Thymus (tissue), 11 donors: Measurements from ENCODE around the gene HM13. TPM values are rescaled to one million over a fixed set of nuclear protein-coding genes. Genes with fewer than 3 reads are reported as not detected.
A peak's percentile ranks its signal among the peaks of the same experiment; 100 is the strongest.

Source experiments
- DNase-seq, 9 donors: peaks; one replicate each; pipeline ENCODE4 v3.0.0-alpha.2; 2013; ENCODE audit warnings: low spot score in 9 of 9, low read depth in 6 of 9, missing footprints in 1 of 9
- H3K27ac ChIP-seq, 2 donors: one replicate each; pipeline ENCODE4 v1.5.1; 2013; ENCODE audit warnings: control low read depth in 1 of 2, low read depth in 1 of 2, low read length in 1 of 2, mild to moderate bottlenecking in 1 of 2, moderate library complexity in 1 of 2
- H3K27me3 ChIP-seq, 2 donors: one replicate each; pipeline ENCODE4 v1.5.1; 2013; ENCODE audit warnings: low read length in 1 of 2; ENCODE audit not compliant: control insufficient read depth in 2 of 2, insufficient read depth in 1 of 2
- H3K36me3 ChIP-seq, 2 donors: one replicate each; pipeline ENCODE4 v1.5.1; 2013; ENCODE audit warnings: low read length in 1 of 2, mild to moderate bottlenecking in 1 of 2, moderate library complexity in 1 of 2; ENCODE audit not compliant: control insufficient read depth in 2 of 2, insufficient read depth in 2 of 2
- H3K4me1 ChIP-seq, 2 donors: one replicate each; pipeline ENCODE4 v1.5.1; 2013; ENCODE audit warnings: low read length in 2 of 2; ENCODE audit not compliant: control insufficient read depth in 2 of 2, insufficient read depth in 2 of 2
- H3K4me3 ChIP-seq, 2 donors: one replicate each; pipeline ENCODE4 v1.5.1; 2013; ENCODE audit warnings: low read length in 2 of 2, control low read depth in 1 of 2, mild to moderate bottlenecking in 1 of 2
- H3K9me3 ChIP-seq, 2 donors: one replicate each; pipeline ENCODE4 v1.5.1; 2013; ENCODE audit warnings: low read length in 1 of 2, mild to moderate bottlenecking in 1 of 2; ENCODE audit not compliant: control insufficient read depth in 2 of 2, insufficient read depth in 1 of 2
- WGBS: extraction: QIAGEN DNeasy Blood & Tissue Kit; methylation state at CpG from one replicate; pipeline ENCODE4 v1.1.7; 2013; 5-methylcytosine and 5-hydroxymethylcytosine counted together
- polyA plus RNA-seq: library from polyadenylated mRNA; stranded (reverse); fragments of 200-250 nt; gene quantifications from one replicate; pipeline ENCODE4 v1.2.3, GENCODE V29; 2013
- total RNA-seq: library from RNA; stranded (reverse); fragments of 120-200 nt; gene quantifications from one replicate; pipeline ENCODE4 v1.2.4, GENCODE V29; 2013
- donor health status: healthy.

The HM13 gene
- total and polyA plus RNA-seq, 2 donors, result 23.9 to 87.5 TPM

DNA sequence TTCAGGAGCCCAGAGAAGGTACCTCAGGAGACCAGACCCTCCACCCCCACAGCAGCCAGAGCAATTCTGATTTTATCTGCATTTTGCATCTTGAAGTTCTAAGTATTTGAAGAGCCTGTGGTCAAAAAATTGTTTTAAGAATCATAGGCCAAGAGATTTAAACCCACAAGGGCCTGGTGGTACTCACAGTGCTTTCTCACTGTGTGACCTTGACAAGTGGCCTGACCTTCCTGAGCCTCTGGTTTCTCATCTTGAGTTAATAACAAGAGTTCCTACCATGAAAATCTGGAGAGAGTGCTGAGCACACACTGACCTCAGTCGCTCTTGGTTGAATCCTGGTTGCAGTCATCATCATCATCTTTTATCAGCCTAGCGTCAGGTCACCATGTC, 45.5 kb downstream of the HM13 start:
- Histone ChIP-seq H3K27me3 (no peaks in the 10 kb centered on the region), H3K27ac (no peak overlapping the region), H3K36me3 (peaks cover 22 to 58% of the 10 kb centered on the region in 2 donors), H3K4me1 (peaks cover 0 to 6% of the 10 kb centered on the region in 2 donors), H3K9me3 (no peaks in the 10 kb centered on the region), H3K4me3 (no peak overlapping the region)
- no peak for DNase-seq
- 74% methylated on average over 2 of the region's 2 CpGs for WGBS

DNA sequence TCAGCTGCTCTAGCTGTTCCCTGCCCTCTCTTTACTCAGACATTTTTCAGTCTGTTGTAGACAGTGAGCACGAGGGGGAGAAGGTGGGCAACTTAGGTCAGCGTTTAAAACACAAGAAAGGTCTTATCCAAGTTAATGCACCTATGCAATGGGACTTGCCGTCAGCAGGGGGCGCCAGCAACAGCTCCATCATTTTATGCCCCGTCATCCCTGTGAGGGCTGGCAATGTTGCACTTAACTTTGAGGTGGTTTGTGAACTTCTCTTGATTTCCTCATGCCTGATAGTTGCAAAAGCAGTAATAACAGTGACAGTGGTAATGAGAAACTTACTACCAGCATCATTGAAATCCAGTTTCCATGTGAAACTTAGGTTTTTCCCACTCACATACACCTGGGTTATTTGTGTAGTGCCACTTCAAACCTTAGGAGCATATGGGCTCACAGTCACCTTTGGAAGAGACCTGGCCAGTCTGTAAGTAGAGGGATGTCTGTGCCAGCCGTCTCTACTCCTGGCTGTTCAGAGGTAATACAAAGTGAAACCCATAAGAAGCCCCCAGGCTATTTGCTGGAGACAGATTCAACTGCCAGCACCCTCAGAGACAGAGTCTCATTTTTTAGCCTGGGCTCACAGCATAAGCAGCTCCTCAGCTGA, 46.0 kb downstream of the HM13 start:
- DNase-seq, result peak in 6 of 9 donors; percentile 64 to 87 (median 72)
- H3K9me3 ChIP-seq, result no peaks in the 10 kb centered on the region
- H3K36me3 ChIP-seq, result peaks cover 18 to 53% of the 10 kb centered on the region in 2 donors
- peaks cover 0 to 6% of the 10 kb centered on the region in 2 donors for H3K4me1 ChIP-seq
- WGBS, result 20% methylated on average over 6 of the region's 6 CpGs
- H3K4me3 ChIP-seq, result no peak overlapping the region
- peak overlapping the region in 1 of 2 donors; percentile 40 for H3K27ac ChIP-seq
- H3K27me3 ChIP-seq, result no peaks in the 10 kb centered on the region

DNA sequence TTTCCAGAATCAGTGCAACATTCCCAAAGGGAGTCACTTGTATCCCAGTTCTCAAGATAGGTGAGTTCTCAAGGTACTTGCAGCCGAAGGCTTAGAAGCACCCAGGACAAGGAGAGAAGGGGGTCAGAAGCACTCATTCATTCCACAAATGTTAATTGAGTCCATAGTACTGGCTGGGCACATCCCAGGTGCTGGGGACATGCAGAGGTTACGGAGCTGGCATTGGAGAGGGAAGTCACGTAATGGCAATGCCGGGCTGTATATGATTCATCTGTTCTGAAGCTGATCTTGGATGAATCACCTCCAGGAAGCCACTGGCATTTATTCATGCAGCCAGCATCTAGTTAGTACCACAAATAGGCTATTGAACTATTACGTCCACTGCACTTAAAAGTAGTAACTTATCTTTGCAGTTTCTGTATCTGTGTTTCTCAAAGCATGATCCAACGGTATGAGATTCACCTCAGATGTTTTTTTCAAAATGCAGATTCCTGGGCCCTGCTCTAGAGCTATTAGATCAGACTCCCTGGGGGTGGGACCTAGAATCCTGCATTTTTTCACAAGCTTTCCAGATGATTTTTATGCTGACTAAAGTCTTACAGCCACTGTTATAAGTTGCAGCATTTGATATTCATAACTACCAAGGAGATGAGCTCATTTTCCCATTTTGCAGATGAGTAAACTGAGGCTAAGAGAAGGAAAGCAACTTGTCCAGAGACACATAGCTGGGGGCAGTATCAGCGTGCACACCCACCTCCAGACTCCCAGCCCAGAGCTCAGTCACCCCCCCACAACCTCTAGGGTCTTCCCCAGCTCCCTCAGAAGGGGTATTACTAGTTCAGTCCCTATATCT, 46.7 kb downstream of the HM13 start:
- no peak overlapping the region for H3K4me3 ChIP-seq
- DNase-seq, result no peak
- peaks cover 15 to 56% of the 10 kb centered on the region in 2 donors for H3K36me3 ChIP-seq
- H3K9me3 ChIP-seq, result no peaks in the 10 kb centered on the region
- H3K4me1 ChIP-seq, result peaks cover 0 to 13% of the 10 kb centered on the region in 2 donors
- H3K27ac ChIP-seq, result no peak overlapping the region
- H3K27me3 ChIP-seq, result no peaks in the 10 kb centered on the region
- WGBS, result 97% methylated on average over 7 of the region's 7 CpGs

DNA sequence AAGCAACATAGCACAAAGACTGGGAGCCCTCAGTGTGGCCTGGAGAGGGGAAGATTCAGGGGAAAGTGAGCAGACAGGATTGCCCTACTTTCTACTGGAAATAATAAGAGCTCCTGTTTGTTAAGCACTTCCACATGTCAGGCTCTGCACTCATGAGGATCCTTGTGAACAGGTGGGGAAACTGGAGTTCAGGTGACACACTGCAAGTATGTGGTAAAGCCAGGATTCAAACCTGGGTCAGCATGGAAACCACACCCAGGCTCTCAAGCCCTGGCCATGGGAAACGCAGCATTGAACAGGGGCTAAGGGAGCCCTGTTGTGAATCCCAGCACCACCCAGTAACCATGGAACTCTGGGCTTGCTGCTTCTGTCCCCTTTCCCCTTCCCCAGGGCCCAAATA, 48.0 kb downstream of the HM13 start:
- WGBS, result 98% methylated on average over 1 of the region's 1 CpG
- Histone ChIP-seq H3K4me1 (peaks cover 4 to 26% of the 10 kb centered on the region in 2 donors), H3K4me3 (no peak overlapping the region), H3K27ac (no peak overlapping the region), H3K27me3 (no peaks in the 10 kb centered on the region), H3K36me3 (peaks cover 18 to 58% of the 10 kb centered on the region in 2 donors), H3K9me3 (no peaks in the 10 kb centered on the region)
- no peak for DNase-seq

DNA sequence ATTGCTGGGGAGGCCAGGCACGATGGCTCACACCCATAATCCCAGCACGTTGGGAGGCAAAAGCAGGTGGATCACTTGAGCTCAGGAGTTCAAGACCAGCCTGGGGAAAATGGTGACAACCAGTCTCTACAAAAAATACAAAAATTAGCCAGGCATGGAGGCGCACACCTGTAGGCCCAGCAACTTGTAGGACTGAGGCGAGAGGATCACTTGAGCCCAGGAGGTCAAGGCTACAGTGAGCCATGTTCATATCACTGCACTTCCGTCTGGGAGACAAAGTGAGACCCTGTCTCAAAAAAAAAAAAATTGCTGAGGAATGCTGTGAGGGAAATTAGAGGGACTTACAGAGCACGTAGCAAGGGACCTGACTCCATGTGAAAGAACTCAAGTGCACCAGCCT, 50.0 kb downstream of the HM13 start:
- no peak overlapping the region for H3K27ac ChIP-seq

DNA sequence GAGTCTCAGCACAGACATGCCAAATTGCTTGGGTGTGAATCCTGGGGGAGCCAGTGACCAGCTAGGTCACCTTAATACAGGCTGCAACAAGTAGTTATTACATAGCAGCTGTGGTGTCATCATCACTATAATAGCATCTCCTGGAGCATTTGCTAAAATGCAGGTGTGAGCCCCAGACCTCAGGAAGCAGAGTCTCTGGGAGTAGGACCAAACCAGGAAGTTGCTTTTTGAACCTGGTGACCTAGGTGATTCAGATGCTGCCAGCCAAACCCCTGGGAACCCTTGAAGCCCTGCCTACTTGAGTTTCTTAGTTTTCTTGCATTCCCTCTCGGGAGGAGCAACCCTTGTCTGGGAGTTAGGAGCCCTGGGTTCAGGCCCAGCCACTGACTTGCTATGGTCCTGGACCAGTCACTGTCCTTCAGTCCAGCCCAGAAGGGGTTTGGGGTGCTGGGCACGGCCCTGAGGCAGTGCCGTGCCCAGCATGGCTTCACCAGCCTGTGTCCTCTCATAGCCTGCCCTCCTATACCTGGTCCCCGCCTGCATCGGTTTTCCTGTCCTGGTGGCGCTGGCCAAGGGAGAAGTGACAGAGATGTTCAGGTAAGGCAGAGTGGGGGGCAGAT, 51.6 kb downstream of the HM13 start:
- Histone ChIP-seq H3K27ac (peak overlapping the region in 1 of 2 donors; percentile 72), H3K36me3 (peaks cover 32 to 66% of the 10 kb centered on the region in 2 donors), H3K27me3 (no peaks in the 10 kb centered on the region), H3K4me1 (peaks cover 9 to 47% of the 10 kb centered on the region in 2 donors), H3K9me3 (no peaks in the 10 kb centered on the region), H3K4me3 (no peak overlapping the region)
- 96% methylated on average over 6 of the region's 6 CpGs for WGBS
- DNase-seq, result no peak

More for the DNA sequence above, 50.0 kb downstream of the HM13 start:
- H3K4me3 ChIP-seq, result no peak overlapping the region
- no peaks in the 10 kb centered on the region for H3K9me3 ChIP-seq
- no peak for DNase-seq
- peaks cover 9 to 46% of the 10 kb centered on the region in 2 donors for H3K4me1 ChIP-seq
- H3K27me3 ChIP-seq, result no peaks in the 10 kb centered on the region
- WGBS, result 97% methylated on average over 6 of the region's 6 CpGs
- H3K36me3 ChIP-seq, result peaks cover 28 to 66% of the 10 kb centered on the region in 2 donors

DNA sequence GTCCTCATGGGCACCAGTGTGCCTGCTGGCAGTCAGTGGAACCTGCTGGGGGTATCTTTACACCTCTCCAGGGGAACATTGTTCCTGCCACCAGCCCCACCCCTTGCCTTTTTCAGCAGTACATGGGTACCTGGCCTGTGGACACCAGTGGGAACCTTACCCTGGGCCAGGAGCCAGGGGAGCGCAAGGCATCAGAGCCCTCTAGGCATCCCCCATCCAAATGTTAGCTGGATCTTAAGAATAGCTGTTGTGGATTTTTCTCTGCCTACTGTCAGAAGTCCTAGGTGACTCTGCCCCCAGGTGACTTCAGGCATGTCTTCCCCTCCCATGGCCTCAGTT, 52.0 kb downstream of the HM13 start:
- Histone ChIP-seq H3K4me3 (no peak overlapping the region), H3K9me3 (no peaks in the 10 kb centered on the region), H3K27me3 (no peaks in the 10 kb centered on the region), H3K36me3 (peaks cover 32 to 63% of the 10 kb centered on the region in 2 donors), H3K27ac (peak overlapping the region in 1 of 2 donors; percentile 72), H3K4me1 (peaks cover 9 to 47% of the 10 kb centered on the region in 2 donors)
- no peak for DNase-seq
- WGBS, result 98% methylated on average over 1 of the region's 1 CpG

DNA sequence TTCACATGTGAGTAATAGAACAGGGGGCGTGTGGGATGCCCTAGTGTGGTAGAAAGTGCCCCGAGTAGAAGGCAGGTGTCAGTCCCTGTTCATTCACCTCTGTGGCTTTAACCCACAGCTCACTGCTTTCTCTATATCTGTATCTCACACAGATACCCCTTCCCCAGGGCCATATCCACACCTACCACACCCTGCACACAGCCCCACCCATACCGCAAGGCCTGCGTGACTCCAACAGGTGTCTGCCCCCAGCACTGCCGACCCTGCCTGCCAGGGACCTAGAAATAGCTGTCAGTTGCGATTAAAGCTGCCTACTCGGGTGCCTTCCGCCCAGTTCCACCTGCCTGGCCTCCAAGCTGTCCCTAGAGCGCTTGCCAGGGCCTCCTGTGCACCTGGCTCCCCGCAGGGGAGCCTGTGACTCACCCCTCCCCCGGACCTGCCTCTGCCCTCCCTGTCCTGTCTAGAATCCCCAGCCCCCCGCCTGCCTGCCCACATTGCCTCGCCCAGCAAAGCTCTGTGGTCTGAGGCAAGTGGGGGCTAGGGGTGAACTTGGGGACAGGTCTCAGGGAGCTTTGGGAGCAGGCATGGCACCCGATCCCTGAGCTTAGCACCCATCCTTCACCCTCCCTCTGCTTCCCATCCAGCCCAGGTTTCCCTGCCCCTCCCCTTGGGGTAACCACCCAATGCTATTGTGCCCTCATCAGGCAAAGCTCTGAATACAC, 52.6 kb downstream of the HM13 start:
- WGBS, result 56% methylated on average over 14 of the region's 14 CpGs
- peak in 4 of 9 donors; percentile 44 to 76 (median 60) for DNase-seq
- Histone ChIP-seq H3K9me3 (no peaks in the 10 kb centered on the region), H3K36me3 (peaks cover 27 to 58% of the 10 kb centered on the region in 2 donors), H3K27me3 (no peaks in the 10 kb centered on the region), H3K27ac (peak overlapping the region in 1 of 2 donors; percentile 72), H3K4me1 (peaks cover 9 to 47% of the 10 kb centered on the region in 2 donors), H3K4me3 (no peak overlapping the region)
